HS-5 (cell line): ENCODE measurements around the gene CATSPER1.
"Not testable (repeated sequence)": the region's sequence is repeated elsewhere in the genome, so short reads cannot be mapped to it uniquely, and the experiment has no call there.

Source experiments
- DNase-seq: peaks from one replicate; pipeline ENCODE4 v3.0.0-alpha.2; 2012; ENCODE audit warnings: low read depth

The CATSPER1 gene

GRCh38 chr11:66051766-66052663 lies 25.7 kb upstream of the CATSPER1 start, which contains the start of gene SF3B2:
Gene SF3B2 (plus strand): TSS chr11:66052364. CDS start chr11:66052385, 21 bp downstream.
- DNase-seq: peak; percentile 88

- no peak for DNase-seq
Observed at GRCh38 chr11:66051371-66051765, 25.1 kb upstream of the CATSPER1 start.

GRCh38 chr11:66050581-66051231 lies 24.4 kb upstream of the CATSPER1 start:
- no peak for DNase-seq

GRCh38 chr11:66048547-66049323 lies 22.5 kb upstream of the CATSPER1 start, which contains the start of gene GAL3ST3:
Gene GAL3ST3 (minus strand): TSS chr11:66049161. CDS start chr11:66045415, 3,746 bp downstream.
- no peak for DNase-seq

- DNase-seq: no peak
Observed at GRCh38 chr11:66047541-66048365, 21.5 kb upstream of the CATSPER1 start.

GRCh38 chr11:66046901-66047300 lies 20.6 kb upstream of the CATSPER1 start:
- DNase-seq: no peak

- DNase-seq: no peak
Observed at GRCh38 chr11:66045177-66045639, 18.9 kb upstream of the CATSPER1 start.

- no peak for DNase-seq
Observed at GRCh38 chr11:66044757-66045156, 18.5 kb upstream of the CATSPER1 start.

- DNase-seq: no peak
Observed at GRCh38 chr11:66042996-66043906, 17.0 kb upstream of the CATSPER1 start.

GRCh38 chr11:66042227-66042995 lies 16.1 kb upstream of the CATSPER1 start:
- no peak for DNase-seq

GRCh38 chr11:66039765-66040164 lies 13.5 kb upstream of the CATSPER1 start:
- DNase-seq: no peak

GRCh38 chr11:66037327-66037726 lies 11.0 kb upstream of the CATSPER1 start:
- DNase-seq: no peak

GRCh38 chr11:66036334-66036710 lies 10.0 kb upstream of the CATSPER1 start:
- DNase-seq: no peak

GRCh38 chr11:66035653-66036333 lies 9.5 kb upstream of the CATSPER1 start:
- no peak for DNase-seq

- DNase-seq: no peak
Observed at GRCh38 chr11:66032957-66033735, 6.9 kb upstream of the CATSPER1 start.

- not testable (repeated sequence) for DNase-seq
Observed at GRCh38 chr11:66023186-66023440, 3.2 kb downstream of the CATSPER1 start.

- no peak for DNase-seq
Observed at GRCh38 chr11:66022401-66023185, 3.7 kb downstream of the CATSPER1 start.
